Measurements from ENCODE around the gene RPP25L.

RPP25L gene

GRCh38 chr9:34601937-34602573 is 9.8 kb downstream of the RPP25L start:
- no peaks in the 10 kb centered on the region for H3K9me3 ChIP-seq (ENCODE audit: severe bottlenecking)
- 0 out of 2 replicates have a peak, but pooled peaks have one; percentile 2 for TF ChIP-seq CTCF (IDR thresholded peaks at IDR 0.05; ENCODE audit: low read depth, low read length)
- H3K36me3 ChIP-seq = no peaks in the 10 kb centered on the region
- no peak overlapping the region for H3K4me3 ChIP-seq (ENCODE audit: low read depth, low read length)
- H3K27ac ChIP-seq = no peak overlapping the region
- no peaks in the 10 kb centered on the region for H3K27me3 ChIP-seq (ENCODE audit: insufficient read depth, low read depth, severe bottlenecking)
- DNase-seq = no peak

GRCh38 chr9:34600908-34601307 is 11.0 kb downstream of the RPP25L start:
- H3K27ac ChIP-seq = no peak overlapping the region
- H3K27me3 ChIP-seq (ENCODE audit: insufficient read depth, low read depth, severe bottlenecking) = no peaks in the 10 kb centered on the region
- no peak for DNase-seq
- no peaks in the 10 kb centered on the region for H3K9me3 ChIP-seq (ENCODE audit: severe bottlenecking)
- TF ChIP-seq CTCF (IDR thresholded peaks at IDR 0.05; ENCODE audit: low read depth, low read length) = no peak
- no peaks in the 10 kb centered on the region for H3K36me3 ChIP-seq
- no peak overlapping the region for H3K4me3 ChIP-seq (ENCODE audit: low read depth, low read length)

- no peak for TF ChIP-seq CTCF (IDR thresholded peaks at IDR 0.05; ENCODE audit: low read depth, low read length)
- Histone ChIP-seq H3K27ac (no peak overlapping the region), H3K9me3 (ENCODE audit: severe bottlenecking) (no peaks in the 10 kb centered on the region), H3K4me3 (ENCODE audit: low read depth, low read length) (no peak overlapping the region), H3K36me3 (no peaks in the 10 kb centered on the region), H3K27me3 (ENCODE audit: insufficient read depth, low read depth, severe bottlenecking) (no peaks in the 10 kb centered on the region)
- no peak for DNase-seq
Measured at GRCh38 chr9:34599546-34599945, 12.4 kb downstream of the RPP25L start.

GRCh38 chr9:34594177-34594576 is 17.7 kb downstream of the RPP25L start:
- H3K27me3 ChIP-seq (ENCODE audit: insufficient read depth, low read depth, severe bottlenecking) = peaks cover 15% of the 10 kb centered on the region
- H3K36me3 ChIP-seq = no peaks in the 10 kb centered on the region

GRCh38 chr9:34592895-34593601 is 18.8 kb downstream of the RPP25L start:
- H3K27me3 ChIP-seq (ENCODE audit: insufficient read depth, low read depth, severe bottlenecking) = peaks cover 15% of the 10 kb centered on the region
- no peak overlapping the region for H3K27ac ChIP-seq
- no peak for DNase-seq
- H3K36me3 ChIP-seq = no peaks in the 10 kb centered on the region
- H3K4me3 ChIP-seq (ENCODE audit: low read depth, low read length) = no peak overlapping the region
- H3K9me3 ChIP-seq (ENCODE audit: severe bottlenecking) = no peaks in the 10 kb centered on the region
- TF ChIP-seq CTCF (IDR thresholded peaks at IDR 0.05; ENCODE audit: low read depth, low read length) = no peak

More at GRCh38 chr9:34594177-34594576, 17.7 kb downstream of the RPP25L start:
- no peak for TF ChIP-seq CTCF (IDR thresholded peaks at IDR 0.05; ENCODE audit: low read depth, low read length)
- no peak for DNase-seq
- no peak overlapping the region for H3K27ac ChIP-seq
- no peaks in the 10 kb centered on the region for H3K9me3 ChIP-seq (ENCODE audit: severe bottlenecking)
- H3K4me3 ChIP-seq (ENCODE audit: low read depth, low read length) = no peak overlapping the region

Measured in WERI-Rb-1 (cell line).